AG04449 (cell line): ENCODE measurements around the gene DMGDH.

Source experiments
- CTCF ChIA-PET: fragments of 350-600 bp; formaldehyde crosslinking; extraction: SDS; loops from one replicate; lab custom pipeline; 2021; ENCODE audit warnings: antibody characterized with exemption; lab: Yijun Ruan, JAX
- POLR2A ChIA-PET: fragments of 400-600, 350-600 bp; formaldehyde crosslinking; extraction: SDS; loops from one replicate; lab custom pipeline; 2020; ENCODE audit warnings: antibody characterized with exemption, inconsistent platforms; lab: Yijun Ruan, JAX
- DNase-seq: peaks from one replicate; pipeline ENCODE4 v3.0.0-alpha.2; 2010; ENCODE audit warnings: low read depth, low spot score
- H3K4me3 ChIP-seq: 2 replicates; pipeline ENCODE4 v1.5.1; 2011; ENCODE audit warnings: low read depth, mild to moderate bottlenecking, control low read depth, low read length
- TF ChIP-seq, protein P1 (sequence below): IDR thresholded peaks from one replicate; pipeline ENCODE4 v1.5.1; 2011; ENCODE audit warnings: mild to moderate bottlenecking, moderate library complexity, low read length, control low read depth, inconsistent platforms; ENCODE audit not compliant: insufficient read depth; ENCODE audit errors: missing control alignments

The DMGDH gene

DNA sequence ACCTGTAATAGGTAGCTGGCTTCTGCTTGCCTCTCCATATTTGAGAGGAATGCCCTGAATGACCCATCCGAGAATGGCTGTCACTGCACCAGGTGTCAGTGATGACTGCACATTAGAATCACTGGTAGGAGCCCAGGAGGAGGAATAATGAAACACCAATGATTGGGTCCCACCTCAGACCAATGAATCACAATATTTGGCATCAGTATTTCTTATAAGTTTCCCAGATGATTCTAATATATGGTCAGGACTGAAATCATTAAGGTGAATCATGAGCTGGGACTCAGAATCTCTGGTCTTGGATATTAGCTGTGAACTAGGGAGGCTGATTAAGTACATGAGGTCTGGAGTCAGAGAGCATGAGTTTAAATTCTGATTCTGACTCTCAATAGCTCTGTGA is 107.7 kb downstream of the DMGDH start:
- POLR2A ChIA-PET, result no interaction called here

DNA sequence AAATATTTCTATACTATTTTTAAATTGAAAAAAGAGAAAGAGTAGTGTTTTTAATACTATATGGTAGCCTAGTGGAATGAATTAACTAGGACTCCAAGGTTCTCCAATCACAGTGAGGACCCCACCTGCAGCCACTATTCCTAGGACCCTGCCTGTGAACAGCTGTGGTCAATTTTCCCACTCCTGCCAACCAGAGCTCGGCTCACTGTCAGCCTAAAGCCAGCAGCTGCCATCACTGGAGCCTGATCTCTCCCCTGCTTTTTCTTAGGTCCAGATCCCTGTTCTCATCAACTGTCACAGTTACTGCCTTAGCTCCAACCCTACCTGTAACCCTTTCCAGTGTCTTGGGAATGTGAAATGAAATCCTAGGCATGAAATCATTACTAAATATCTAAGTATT is 109.7 kb downstream of the DMGDH start:
- H3K4me3 ChIP-seq, result no peak overlapping the region
- ChIA-PET CTCF (interaction anchor here (0.9 to 10.9 kb wide), 3 partner anchors 9 to 74 kb away, joined by 3 to 191 read pairs (median 90); no protein-coding TSS in a partner anchor), POLR2A (no interaction called here)
- TF ChIP-seq, protein P1, sequence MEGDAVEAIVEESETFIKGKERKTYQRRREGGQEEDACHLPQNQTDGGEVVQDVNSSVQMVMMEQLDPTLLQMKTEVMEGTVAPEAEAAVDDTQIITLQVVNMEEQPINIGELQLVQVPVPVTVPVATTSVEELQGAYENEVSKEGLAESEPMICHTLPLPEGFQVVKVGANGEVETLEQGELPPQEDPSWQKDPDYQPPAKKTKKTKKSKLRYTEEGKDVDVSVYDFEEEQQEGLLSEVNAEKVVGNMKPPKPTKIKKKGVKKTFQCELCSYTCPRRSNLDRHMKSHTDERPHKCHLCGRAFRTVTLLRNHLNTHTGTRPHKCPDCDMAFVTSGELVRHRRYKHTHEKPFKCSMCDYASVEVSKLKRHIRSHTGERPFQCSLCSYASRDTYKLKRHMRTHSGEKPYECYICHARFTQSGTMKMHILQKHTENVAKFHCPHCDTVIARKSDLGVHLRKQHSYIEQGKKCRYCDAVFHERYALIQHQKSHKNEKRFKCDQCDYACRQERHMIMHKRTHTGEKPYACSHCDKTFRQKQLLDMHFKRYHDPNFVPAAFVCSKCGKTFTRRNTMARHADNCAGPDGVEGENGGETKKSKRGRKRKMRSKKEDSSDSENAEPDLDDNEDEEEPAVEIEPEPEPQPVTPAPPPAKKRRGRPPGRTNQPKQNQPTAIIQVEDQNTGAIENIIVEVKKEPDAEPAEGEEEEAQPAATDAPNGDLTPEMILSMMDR, result no peak
- no peak for DNase-seq

More for the DNA sequence above, 107.7 kb downstream of the DMGDH start:
- no peak for DNase-seq
- TF ChIP-seq, protein P1, result no peak
- CTCF ChIA-PET, result interaction anchor here (0.9 to 10.9 kb wide), 4 partner anchors 63 to 494 kb away, joined by 3 to 191 read pairs (median 46); no protein-coding TSS in a partner anchor
- H3K4me3 ChIP-seq, result no peak overlapping the region

DNA sequence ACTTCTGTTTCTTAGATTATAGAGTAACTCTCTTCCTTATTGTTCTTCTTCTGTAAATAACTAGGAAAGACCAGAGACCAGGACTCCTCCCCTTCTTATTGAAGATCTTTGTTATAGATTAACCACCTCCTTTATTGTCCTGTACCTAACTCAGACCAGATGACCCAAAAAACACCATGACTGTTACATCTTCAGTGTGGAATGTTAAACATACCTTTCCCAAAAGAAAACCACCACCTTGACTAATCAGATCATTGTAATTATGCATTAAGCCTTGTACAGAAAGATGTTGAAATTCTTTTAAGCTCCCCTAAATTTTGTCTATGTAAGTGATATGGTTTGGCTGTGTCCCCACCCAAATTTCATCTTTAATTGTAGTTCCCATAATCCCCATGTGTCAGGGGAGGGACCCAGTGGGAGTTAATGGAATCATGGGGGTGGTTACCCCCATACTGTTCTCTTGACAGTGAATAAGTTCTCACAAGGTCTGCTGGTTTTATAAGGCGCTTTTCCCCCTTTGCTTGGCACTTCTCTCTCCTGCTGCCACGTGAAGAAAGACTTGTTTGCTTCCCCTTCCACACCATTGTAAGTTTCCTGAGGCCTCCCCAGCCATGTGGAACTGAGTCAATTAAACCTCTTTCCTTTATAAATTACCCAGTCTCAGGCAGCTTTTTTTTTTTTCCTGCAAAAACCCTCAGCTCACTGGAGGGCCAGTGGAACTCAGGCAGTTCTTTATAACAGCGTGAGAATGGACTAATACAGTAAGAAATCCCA is 110.6 kb downstream of the DMGDH start:
- TF ChIP-seq, protein P1, result no peak
- ChIA-PET POLR2A (no interaction called here), CTCF (interaction anchor here (10.9 kb wide), 1 partner anchor 60 kb away, joined by 191 read pairs; no protein-coding TSS in a partner anchor)
- DNase-seq, result no peak
- H3K4me3 ChIP-seq, result no peak overlapping the region

DNA sequence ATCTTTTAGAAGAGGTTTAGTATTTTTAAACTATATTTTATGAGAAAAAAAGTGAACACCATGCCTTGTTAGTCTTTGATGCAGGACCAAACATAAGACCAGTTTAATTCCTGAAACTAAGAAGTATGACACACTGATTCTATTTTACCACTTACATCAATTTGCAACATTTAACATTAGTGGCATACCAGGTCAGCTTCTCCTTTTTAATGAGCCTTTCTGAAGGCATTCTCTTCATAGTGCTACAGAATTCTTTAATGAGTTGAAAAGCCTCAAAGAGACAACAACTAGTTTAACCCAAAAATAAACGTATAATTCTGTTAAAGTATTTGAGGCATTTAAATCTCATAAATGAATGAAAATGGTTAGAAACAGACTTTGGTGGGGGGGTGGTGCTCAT is 112.6 kb downstream of the DMGDH start:
- no peak for DNase-seq
- ChIA-PET CTCF (interaction anchor here (1.0 to 1.6 kb wide), 4 partner anchors 8 to 419 kb away, joined by 3 to 5 read pairs (median 4); no protein-coding TSS in a partner anchor), POLR2A (no interaction called here)

DNA sequence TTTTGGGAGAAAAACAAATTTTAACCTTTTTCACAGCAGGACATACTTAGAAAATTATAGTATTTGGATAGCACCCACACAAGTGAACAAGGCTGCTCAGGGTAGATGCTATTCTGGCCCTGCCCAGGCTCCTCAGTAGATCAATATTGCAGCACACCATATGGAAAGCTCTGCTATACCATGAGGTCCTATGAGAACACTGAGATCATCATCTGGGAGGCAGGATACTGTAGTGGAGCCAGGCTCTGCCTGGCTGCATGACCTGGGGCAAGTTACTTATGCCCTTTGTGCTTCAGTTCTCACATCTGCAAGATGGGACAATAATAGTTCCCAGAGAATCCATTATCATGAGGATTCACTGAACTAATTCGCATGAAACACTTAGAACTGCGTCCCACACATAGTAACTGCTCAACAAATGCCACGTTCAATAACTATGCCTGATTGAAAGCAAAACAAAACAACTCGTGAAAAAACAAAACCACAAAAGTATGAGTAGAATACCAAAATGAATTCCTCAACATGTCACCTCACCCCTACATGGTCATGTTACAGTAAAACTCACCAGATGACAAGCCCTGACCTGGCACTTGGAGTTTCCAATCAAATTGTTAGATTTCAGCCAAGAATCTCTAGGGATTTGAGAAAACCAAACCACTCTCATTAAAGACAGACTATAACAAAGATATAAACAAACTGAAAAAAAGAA is 116.2 kb downstream of the DMGDH start:
- TF ChIP-seq, protein P1, result no peak
- ChIA-PET POLR2A (no interaction called here), CTCF (interaction anchor here (1.5 to 1.9 kb wide), 2 partner anchors 10 to 12 kb away, joined by 3 to 4 read pairs; no protein-coding TSS in a partner anchor)
- no peak overlapping the region for H3K4me3 ChIP-seq
- DNase-seq, result no peak

More for the DNA sequence above, 112.6 kb downstream of the DMGDH start:
- TF ChIP-seq, protein P1, result no peak
- H3K4me3 ChIP-seq, result no peak overlapping the region
